DND-41 (cell line): Measurements from ENCODE around the gene TMEM132C.

Experiments used
- ATAC-seq: fragments of 200-7000 bp; cut with Tn5 transposase; 3 replicates; pipeline ENCODE4 v1.9.1; 2021; ENCODE audit warnings: low read depth; ENCODE audit not compliant: insufficient read depth
- DNase-seq: peaks from one replicate; pipeline ENCODE4 v3.0.0-alpha.2; 2020
- H2AFZ ChIP-seq: 2 replicates; pipeline ENCODE4 v1.6.0; 2012; ENCODE audit warnings: low read depth, low read length
- H3K27ac ChIP-seq: 2 replicates; pipeline ENCODE4 v1.5.1; 2012; ENCODE audit warnings: low read length, inconsistent platforms
- H3K27me3 ChIP-seq: fragments of 200-600 bp; sonication (generic); 2 replicates; pipeline ENCODE4 v1.6.0; 2012; ENCODE audit warnings: low read length, mild to moderate bottlenecking, inconsistent platforms; ENCODE audit not compliant: insufficient read depth, poor library complexity
- H3K36me3 ChIP-seq: 2 replicates; pipeline ENCODE4 v1.5.1; 2012; ENCODE audit warnings: low read length, inconsistent platforms; ENCODE audit not compliant: insufficient read depth
- H3K4me1 ChIP-seq: 2 replicates; pipeline ENCODE4 v1.5.1; 2012; ENCODE audit warnings: mild to moderate bottlenecking, low read length; ENCODE audit not compliant: insufficient read depth
- H3K4me2 ChIP-seq: 2 replicates; pipeline ENCODE4 v1.6.0; 2012; ENCODE audit warnings: mild to moderate bottlenecking, moderate library complexity, low read length, inconsistent platforms; ENCODE audit not compliant: insufficient read depth
- H3K4me3 ChIP-seq, 2 experiments: fragments of 200-600 bp in 1 of 2; shearing (Covaris generic) in 1 of 2; 2 replicates each; pipeline ENCODE4 v1.5.1; 2012 to 2016; ENCODE audit warnings: inconsistent platforms in 2 of 2, low read length in 2 of 2, mild to moderate bottlenecking in 2 of 2, low read depth in 1 of 2, moderate library complexity in 1 of 2
- H3K79me2 ChIP-seq: 2 replicates; pipeline ENCODE4 v1.6.0; 2012; ENCODE audit warnings: low read length, inconsistent platforms; ENCODE audit not compliant: insufficient read depth
- H3K9ac ChIP-seq: 2 replicates; pipeline ENCODE4 v1.6.0; 2012; ENCODE audit warnings: low read depth, mild to moderate bottlenecking, inconsistent platforms, low read length, moderate library complexity
- H3K9me3 ChIP-seq: 2 replicates; pipeline ENCODE4 v1.5.1; 2012; ENCODE audit warnings: low read length, moderate library complexity, mild to moderate bottlenecking, inconsistent platforms; ENCODE audit not compliant: insufficient read depth, severe bottlenecking
- H4K20me1 ChIP-seq: 2 replicates; pipeline ENCODE4 v1.6.0; 2012; ENCODE audit warnings: low read length; ENCODE audit not compliant: insufficient read depth
- CTCF ChIP-seq: IDR thresholded peaks from 2 replicates; pipeline ENCODE4 v1.5.1; 2012; ENCODE audit warnings: borderline replicate concordance, low read length, moderate library complexity, mild to moderate bottlenecking; ENCODE audit not compliant: poor library complexity, severe bottlenecking; ENCODE audit errors: extremely low read depth
- EZH2 ChIP-seq: IDR thresholded peaks from 3 replicates; pipeline ENCODE4 v1.6.1; 2012; ENCODE audit warnings: borderline replicate concordance, low read depth, mild to moderate bottlenecking, moderate library complexity, low read length, inconsistent platforms; ENCODE audit not compliant: severe bottlenecking

TMEM132C gene

GRCh38 chr12:128660532-128661225 is 393.7 kb downstream of the TMEM132C start:
- no peaks in the 10 kb centered on the region for H3K27me3 ChIP-seq
- no peak for ATAC-seq
- TF ChIP-seq CTCF, result no peak
- TF ChIP-seq EZH2, result no peak
- H3K4me3 ChIP-seq, result no peak overlapping the region
- peaks cover 8% of the 10 kb centered on the region for H3K9me3 ChIP-seq
- H3K36me3 ChIP-seq, result no peaks in the 10 kb centered on the region
- no peak overlapping the region for H2AFZ ChIP-seq
- H3K4me1 ChIP-seq, result no peaks in the 10 kb centered on the region
- DNase-seq, result no peak
- no peak overlapping the region for H3K27ac ChIP-seq
- H3K79me2 ChIP-seq, result no peaks in the 10 kb centered on the region
- H3K9ac ChIP-seq, result no peak overlapping the region
- no peak overlapping the region for H3K4me2 ChIP-seq
- H4K20me1 ChIP-seq, result no peaks in the 10 kb centered on the region

- no peak overlapping the region for H3K27ac ChIP-seq
- no peaks in the 10 kb centered on the region for H3K27me3 ChIP-seq
- H2AFZ ChIP-seq, result no peak overlapping the region
- TF ChIP-seq EZH2, result no peak
- TF ChIP-seq CTCF, result no peak
- H3K9me3 ChIP-seq, result peaks cover 13% of the 10 kb centered on the region
- H3K9ac ChIP-seq, result no peak overlapping the region
- no peaks in the 10 kb centered on the region for H3K79me2 ChIP-seq
- no peak for DNase-seq
- no peaks in the 10 kb centered on the region for H3K4me1 ChIP-seq
- H3K4me2 ChIP-seq, result no peak overlapping the region
- H4K20me1 ChIP-seq, result no peaks in the 10 kb centered on the region
- no peak overlapping the region for H3K4me3 ChIP-seq
- H3K36me3 ChIP-seq, result no peaks in the 10 kb centered on the region
- ATAC-seq, result no peak
Observed at GRCh38 chr12:128661226-128661569, 394.2 kb downstream of the TMEM132C start.

DNA sequence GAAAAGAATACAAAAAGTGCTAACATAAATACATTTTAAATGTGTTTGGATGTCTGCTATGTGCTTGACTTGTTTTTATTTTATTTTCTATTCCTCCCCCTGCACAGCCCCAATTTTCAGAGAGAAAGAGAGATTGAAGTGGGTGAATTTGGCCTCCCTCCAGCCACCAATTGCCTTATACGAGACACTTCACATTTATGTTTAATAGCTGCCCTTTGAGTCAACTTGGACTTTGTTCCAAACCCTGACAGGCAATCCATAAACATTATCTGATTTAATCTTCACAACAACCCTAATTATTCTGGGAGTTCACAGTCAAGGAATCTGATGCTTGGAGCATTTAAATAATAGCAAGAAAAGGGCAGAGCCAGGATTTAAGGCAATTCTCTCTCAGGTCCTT is 395.1 kb downstream of the TMEM132C start:
- Histone ChIP-seq H3K4me2 (no peak overlapping the region), H2AFZ (no peak overlapping the region), H4K20me1 (no peaks in the 10 kb centered on the region), H3K9me3 (peaks cover 13% of the 10 kb centered on the region), H3K4me3 (no peak overlapping the region), H3K4me1 (no peaks in the 10 kb centered on the region), H3K27me3 (no peaks in the 10 kb centered on the region), H3K27ac (no peak overlapping the region), H3K9ac (no peak overlapping the region), H3K36me3 (no peaks in the 10 kb centered on the region), H3K79me2 (no peaks in the 10 kb centered on the region)
- TF ChIP-seq EZH2 (no peak), CTCF (no peak)
- DNase-seq (no peak), ATAC-seq (no peak)
